Left colon (tissue), 2 donors: ENCODE results near the gene NDUFB2. TPM values are rescaled to one million over a fixed set of nuclear protein-coding genes. Genes with fewer than 3 reads are reported as not detected.
"Not testable (repeated sequence)": the region's sequence is repeated elsewhere in the genome, so short reads cannot be mapped to it uniquely, and the experiment has no call there.

ENCODE experiments used
- ATAC-seq: fragments of 200-7000 bp; cut with Tn5 transposase; one replicate; pipeline ENCODE4 v1.9.1; 2020; ENCODE audit warnings: mild to moderate bottlenecking, moderate library complexity
- DNase-seq, 2 donors: peaks; one replicate each; pipeline ENCODE4 v3.0.0-alpha.2; 2020
- intact Hi-C, 2 donors: fragments of 100-400 bp; cut with DNase I in 1 of 2; cut with micrococcal nuclease in 1 of 2; formaldehyde crosslinking; loops; one replicate each; pipeline versions ENCODE4 v1.11.2 to v1.14.0; 2022; cut with DNase I, micrococcal nuclease
- total RNA-seq, 2 donors: library from RNA; stranded (reverse); fragmentation: NEBNext Ultra II Directional; extraction: Animal tissue kit (Norgen Biotek cat#: 25700); gene quantifications; one replicate each; pipeline ENCODE4 v1.2.1, GENCODE V29; 2021
- donor health status: DM: no; HTN: no; CAD: no.
- donor health status: DM: yes; HTN: yes; CAD: no.

NDUFB2 gene
- total RNA-seq, 2 donors from 2014 or later, result 274 to 319 TPM

DNA sequence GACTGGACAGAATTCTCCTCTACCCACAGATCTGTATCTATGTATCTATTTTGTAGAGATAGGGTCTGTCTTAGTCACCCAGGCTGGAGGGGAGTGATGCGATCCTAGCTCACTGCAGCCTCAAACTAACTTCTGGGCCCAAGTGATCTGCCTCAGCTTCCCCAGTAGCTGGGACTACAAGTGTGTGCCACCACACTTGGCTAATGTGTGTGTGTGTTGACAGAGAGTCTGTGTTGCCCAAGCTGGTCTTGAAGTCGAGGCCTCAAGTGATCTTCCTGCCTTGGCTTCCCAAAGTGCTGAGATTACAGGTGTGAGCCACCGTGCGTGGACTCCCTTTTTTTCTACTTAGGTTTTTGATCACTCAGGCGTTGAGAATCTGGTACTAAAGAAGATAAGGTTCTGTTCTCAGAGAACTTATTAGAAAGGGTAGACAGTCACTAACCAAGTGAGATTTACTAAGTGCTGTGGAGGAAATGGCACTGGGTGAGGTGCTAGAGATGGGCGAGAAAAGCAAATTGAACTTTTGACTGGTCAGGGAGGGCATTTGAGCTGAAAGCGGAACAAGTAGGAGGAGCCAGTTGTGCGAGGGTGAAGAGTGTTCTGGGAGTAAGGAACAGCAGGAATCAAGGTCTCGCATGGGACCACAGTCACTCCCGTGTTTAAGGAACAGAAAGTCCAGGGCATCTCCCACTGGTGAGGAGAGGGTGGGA lies 18.0 kb downstream of the NDUFB2 start:
- intact Hi-C loops, result no loop called here
- peak; percentile 19 for ATAC-seq
- no peak for DNase-seq

DNA sequence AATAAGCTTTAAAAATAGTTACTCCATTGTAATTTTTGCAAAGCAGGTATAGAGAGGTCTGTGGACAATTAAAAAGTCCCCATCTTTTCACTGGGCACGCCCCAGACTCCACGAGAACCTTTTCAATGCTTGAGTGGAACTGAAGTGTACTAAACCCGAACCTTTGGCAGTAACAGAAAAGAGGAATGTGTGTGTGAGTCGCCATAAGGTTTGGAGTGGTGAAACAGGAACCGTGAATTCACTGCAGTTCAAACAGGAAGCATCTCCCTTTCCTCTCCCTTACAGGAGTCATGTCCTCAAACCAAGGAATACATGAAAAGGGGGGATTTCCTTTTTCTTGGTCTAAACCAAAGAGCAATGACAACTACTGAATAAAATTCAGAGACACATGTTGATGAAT lies 23.2 kb downstream of the NDUFB2 start:
- DNase-seq (no peak), ATAC-seq (no peak)
- intact Hi-C loops, result no loop called here

DNA sequence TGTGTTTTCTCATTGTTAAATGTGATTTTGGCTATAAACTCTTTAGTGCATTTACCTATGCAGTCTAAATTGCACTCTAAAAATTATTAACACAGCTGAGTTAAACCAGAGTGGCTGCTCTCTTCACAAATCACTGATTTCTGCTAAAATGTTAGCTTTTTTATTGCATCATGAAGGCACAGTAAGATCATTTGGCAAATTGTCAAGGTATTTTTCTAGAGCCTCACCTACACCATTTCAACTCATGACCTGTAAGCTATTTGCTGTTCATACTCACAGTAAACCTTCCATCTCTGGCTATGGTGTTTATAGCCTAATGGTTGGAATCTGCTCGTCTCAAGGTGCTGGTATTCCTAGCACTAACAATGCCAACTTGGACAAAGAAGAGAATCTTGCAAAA lies 25.7 kb downstream of the NDUFB2 start:
- intact Hi-C loops, result no loop called here
- ATAC-seq, result no peak

DNA sequence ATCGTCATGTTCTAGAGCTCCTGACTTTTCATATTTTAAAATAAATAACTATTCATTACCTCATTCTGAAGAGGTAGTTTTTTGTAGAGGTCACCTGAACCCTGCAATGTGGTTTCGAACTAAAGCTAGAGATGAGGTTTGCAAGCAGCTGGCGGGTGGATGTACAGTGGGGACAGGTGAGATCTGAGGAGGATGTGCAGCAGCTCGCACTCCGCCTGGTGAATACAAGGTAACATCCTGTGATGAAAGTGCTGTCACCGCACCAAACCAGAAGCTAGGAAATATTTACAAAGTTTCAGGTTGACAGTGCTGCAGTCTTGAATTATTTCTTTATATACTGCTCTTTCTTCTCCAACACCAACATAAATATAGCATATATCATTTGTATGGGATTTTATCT lies 26.5 kb downstream of the NDUFB2 start:
- intact Hi-C loops, result no loop called here
- ATAC-seq (no peak), DNase-seq (no peak)

More for the DNA sequence above, 25.7 kb downstream of the NDUFB2 start:
- no peak for DNase-seq

DNA sequence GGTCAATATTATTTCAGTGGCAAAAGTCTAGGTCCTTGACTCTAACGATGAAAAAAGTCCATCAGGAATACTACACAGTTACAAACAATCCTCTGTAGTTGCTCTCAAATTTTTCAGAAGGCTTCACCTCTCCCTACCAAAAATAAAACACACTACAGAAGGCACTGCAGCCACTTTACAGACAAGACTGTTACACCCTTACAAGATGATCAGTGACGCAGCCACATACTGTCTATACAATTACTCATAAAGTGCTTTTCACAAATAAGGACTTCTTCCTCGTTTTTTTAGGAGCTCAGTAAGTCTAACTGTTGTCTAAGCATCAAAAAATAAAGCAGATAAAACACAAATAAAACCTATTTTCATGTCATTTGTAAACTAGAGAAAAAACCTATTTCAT lies 27.1 kb downstream of the NDUFB2 start:
- DNase-seq, result no peak
- intact Hi-C loops, result no loop called here
- ATAC-seq, result no peak

DNA sequence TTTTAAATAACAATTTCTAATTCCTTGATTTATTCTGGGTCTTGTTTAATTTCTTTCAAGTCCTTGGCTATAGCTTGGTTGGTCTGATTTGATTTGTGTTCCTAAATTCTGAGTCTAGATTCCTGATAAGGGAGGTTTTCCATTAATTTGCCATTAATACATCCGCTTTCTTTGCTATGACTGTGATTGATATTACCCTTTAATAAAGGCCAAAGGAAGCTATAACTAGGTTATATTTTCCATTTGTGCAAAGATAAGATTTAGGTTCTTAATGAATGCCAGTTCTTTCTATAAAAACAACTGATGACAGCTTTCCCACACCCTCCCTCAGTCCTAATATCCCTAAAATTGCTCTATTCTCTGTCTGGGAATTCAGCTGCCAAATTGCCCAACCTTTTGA lies 28.2 kb downstream of the NDUFB2 start:
- ATAC-seq, result no peak

DNA sequence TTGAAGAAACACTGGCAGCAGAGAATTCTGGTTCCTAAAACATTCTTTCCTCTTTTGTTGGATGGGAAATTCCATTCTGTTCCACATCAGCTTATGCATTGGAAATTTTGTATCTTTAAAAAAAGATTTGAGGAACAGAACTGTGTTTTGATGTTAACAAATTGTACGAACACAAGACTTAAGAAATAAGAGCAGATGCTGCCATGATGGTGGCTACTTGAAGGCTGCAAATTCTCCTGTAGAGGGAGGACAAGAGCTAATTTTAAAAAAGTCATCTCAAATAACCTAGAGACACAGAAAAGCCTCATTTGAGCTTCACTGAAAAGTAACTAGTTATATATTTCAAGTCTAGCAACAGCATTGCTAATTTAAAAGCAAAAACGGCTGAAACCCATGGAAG lies 29.8 kb downstream of the NDUFB2 start:
- DNase-seq (no peak), ATAC-seq (no peak)
- intact Hi-C loops, result no loop called here

More for the DNA sequence above, 28.2 kb downstream of the NDUFB2 start:
- no peak for DNase-seq
- intact Hi-C loops, result no loop called here

DNA sequence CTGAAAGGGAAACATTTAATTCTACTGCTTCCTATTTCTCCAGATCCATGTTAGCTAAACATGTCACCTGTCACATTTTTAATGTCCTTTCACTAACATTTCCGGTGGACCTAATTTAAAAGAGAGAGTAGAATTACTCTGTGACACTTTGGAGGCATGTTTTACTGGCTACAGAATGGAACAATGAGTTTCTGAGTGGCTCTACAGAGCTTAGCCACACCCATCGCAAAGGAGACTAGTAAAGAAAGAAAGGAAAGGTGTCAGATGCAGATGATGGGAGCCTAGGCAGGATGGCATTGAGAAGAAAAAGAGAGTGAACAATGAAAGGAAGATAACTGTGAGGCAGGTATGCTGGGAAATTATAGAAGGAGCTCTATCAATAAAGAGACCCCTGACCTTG lies 35.9 kb downstream of the NDUFB2 start:
- ATAC-seq (peak; percentile 58), DNase-seq (no peak)
- intact Hi-C loops, result no loop called here

DNA sequence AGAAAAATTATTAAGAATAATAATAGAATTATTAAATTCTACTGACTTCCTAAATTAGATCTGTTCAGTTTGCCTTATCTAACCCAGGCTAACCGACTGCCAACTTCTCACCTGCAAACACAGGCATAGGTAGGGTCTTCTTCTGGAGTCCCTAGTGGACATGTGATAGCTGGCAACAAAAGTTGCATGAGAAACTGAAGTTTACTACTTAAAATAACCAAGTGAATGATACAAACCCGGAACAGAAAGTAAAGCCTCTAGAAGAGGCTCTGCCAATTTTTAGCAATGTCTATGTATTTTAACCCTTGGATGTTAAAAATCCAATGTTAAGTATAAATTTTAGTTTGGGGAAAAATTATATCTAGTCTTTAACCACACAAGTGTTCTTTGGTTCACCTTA lies 37.6 kb downstream of the NDUFB2 start:
- intact Hi-C loops, result no loop called here
- ATAC-seq (no peak), DNase-seq (no peak)

DNA sequence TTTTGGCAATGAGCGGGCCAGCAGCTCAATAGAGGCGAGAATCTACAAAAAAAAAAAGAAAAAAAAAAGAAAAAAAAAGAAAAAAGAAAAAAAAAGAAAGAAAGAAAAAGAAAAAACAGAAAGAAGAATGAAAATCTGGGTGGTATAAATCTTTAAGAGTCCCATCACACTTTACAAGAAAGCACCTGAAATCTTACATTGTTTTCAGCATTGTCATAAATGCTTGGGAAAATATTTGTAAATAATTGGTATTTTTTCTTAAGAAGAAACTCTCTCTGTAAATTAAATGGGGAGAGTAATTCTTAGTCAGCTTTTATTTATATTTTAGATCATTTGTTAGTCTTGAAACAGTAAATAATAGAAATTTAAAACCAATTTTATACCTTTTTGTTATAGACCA lies 38.2 kb downstream of the NDUFB2 start:
- ATAC-seq (no peak), DNase-seq (no peak)
- intact Hi-C loops, result no loop called here

DNA sequence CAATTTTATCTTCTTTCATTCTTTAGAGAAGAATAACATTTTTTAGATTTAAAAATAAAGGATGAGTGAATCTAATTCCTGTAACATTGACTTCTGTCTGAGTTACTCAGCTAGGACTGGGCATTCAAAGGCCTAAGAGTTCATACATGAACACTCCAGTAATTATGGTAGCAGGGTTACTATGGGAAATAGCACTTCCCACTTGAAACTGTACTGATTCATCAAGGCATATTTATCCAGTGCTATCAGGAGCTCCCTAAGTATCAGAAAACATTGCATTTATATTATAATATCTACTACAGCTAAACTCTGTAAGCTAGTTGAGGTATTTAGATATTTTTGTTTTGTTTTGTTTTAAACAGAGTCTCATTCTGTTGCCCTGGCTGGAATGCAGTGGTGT lies 41.8 kb downstream of the NDUFB2 start:
- no peak for ATAC-seq
- intact Hi-C loops, result no loop called here
- no peak for DNase-seq

DNA sequence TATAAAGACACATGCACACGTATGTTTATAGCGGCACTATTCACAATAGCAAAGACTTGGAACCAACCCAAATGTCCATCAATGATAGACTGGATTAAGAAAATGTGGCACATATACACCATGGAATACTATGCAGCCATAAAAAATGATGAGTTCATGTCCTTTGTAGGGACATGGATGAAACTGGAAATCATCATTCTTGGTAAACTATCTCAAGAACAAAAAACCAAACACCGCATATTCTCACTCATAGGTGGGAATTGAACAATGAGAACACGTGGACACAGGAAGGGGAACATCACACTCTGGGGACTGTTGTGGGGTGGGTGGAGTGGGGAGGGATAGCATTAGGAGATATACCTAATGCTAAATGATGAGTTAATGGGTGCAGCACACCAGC lies 46.7 kb downstream of the NDUFB2 start:
- DNase-seq, ATAC-seq, intact Hi-C loops: not testable (repeated sequence)

DNA sequence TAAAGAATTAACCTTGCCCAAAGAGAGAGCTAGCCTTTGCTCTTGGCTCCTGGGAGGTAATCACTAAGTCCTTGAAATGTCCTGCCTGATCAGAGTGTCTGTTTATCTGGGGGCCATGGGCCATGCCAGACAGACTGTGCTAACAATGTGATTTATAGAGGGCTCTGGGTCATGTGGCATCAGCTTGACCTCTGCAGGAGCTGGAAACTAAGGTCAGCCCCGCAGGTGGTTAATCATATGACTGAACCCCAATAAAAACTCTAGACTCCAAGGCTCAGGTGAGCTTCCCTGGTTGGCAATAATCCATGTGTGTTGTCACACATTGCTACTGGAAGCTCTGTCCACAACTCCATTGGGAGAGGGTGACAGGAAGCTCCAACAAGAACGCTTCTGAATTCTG lies 47.5 kb downstream of the NDUFB2 start:
- ATAC-seq (no peak), DNase-seq (no peak)
- intact Hi-C loops, result no loop called here

DNA sequence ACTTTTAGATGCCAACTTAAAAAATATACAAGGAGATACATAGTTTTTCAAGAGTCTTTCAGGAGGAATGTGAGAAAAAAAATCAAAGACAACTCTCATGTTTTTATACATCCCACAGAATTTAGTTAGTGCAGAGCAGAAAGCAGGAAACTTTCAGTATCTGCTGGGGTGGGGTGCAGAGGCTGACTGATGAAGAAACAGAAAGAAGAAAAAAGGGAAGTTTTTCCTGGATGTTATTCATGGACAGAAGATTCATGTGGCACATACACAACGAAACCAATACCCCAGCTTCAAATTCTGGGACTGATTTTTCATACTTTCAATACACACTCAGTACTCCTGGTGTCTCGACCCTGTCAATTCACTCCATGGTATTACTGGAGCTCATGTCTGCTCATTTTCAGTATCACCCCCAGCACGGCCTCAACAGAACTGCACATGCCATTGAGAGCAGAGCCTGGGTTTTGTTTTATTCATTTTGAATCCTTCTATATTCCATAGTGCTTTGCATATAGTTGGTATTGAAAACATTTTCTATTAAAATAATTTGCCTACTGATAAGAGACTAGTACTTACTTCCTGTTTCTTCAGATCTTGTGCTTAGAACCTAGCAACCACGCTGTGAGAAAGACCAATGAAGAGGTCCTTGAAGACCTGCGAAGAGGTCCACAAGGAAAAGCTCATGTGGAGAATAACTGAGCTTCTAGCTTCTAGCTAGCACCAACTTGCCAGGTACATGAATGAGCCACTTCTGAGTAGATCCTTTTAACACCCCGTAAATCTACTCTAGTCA lies 49.0 kb downstream of the NDUFB2 start:
- intact Hi-C loops, result no loop called here
- ATAC-seq (no peak), DNase-seq (no peak)

DNA sequence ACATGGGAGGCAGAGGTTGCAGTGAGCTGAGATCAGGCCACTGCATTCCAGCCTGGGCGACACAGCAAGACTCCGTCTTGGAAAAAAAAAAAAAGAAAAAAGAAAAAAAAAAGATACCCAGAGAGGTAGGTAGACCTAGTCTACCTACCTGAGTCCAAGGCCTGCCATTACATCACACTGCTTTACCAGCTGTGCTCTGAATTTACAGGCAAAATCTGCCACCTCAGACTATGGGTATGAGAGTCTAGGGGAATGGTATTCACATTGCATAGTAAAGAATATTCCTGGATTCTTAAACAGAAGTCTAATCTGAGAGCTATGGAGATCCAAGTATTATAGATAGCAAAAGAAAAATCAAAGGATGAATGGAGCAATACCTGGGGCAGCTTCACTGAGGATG lies 50.2 kb downstream of the NDUFB2 start:
- intact Hi-C loops, result no loop called here
- no peak for ATAC-seq
- no peak for DNase-seq

DNA sequence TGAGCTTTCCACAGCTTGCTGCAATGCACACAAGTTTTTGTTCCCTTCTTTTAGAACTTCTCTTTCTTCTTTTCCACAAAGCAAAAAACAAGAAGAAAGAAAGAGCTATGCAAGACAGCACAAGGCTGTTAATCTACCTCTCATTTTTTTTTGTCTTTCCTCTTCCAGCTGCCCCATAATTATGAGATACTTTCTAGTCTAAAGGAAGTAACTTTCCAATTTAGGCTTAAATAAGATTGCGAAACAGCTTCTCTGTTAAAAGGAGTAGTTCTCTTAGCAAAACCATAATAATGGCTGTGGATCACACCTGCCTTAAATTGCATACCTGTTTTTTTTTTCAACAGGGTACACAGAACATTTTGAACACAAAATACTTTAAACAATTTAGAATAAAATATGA lies 56.0 kb downstream of the NDUFB2 start:
- ATAC-seq, result no peak
- intact Hi-C loops, result no loop called here
- DNase-seq, result no peak

DNA sequence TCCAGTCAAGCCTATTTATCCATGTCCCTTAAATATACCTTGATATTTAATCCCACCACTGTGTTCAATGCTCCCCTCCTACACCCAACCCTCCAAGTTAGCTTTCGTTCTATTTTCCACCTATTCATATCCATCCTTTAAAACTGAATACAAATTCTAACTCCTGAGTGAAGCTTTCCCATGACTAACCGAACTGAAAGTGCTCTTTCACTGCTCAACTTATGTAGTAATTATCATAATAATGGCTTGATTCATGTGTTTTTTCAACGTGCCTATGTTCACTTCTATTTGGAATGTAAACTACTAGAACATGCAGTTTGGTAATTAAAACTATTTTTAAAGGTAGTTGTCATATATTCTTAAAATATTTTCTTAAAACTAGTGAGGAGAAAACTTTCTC lies 58.0 kb downstream of the NDUFB2 start:
- no peak for DNase-seq
- ATAC-seq, result no peak
- intact Hi-C loops, result no loop called here
